HG02943 (cell line): ENCODE measurements around the gene TBATA.

ENCODE experiments used
- ATAC-seq: cut with Tn5 transposase; IDR thresholded peaks from one replicate; pipeline ENCODE4 v1.9.1; 2021; ENCODE audit warnings: mild to moderate bottlenecking, low read depth, moderate library complexity; ENCODE audit not compliant: unreplicated experiment

Gene TBATA

GRCh38 chr10:70763567-70763966 is 21.6 kb downstream of the TBATA start:
- no peak for ATAC-seq

DNA sequence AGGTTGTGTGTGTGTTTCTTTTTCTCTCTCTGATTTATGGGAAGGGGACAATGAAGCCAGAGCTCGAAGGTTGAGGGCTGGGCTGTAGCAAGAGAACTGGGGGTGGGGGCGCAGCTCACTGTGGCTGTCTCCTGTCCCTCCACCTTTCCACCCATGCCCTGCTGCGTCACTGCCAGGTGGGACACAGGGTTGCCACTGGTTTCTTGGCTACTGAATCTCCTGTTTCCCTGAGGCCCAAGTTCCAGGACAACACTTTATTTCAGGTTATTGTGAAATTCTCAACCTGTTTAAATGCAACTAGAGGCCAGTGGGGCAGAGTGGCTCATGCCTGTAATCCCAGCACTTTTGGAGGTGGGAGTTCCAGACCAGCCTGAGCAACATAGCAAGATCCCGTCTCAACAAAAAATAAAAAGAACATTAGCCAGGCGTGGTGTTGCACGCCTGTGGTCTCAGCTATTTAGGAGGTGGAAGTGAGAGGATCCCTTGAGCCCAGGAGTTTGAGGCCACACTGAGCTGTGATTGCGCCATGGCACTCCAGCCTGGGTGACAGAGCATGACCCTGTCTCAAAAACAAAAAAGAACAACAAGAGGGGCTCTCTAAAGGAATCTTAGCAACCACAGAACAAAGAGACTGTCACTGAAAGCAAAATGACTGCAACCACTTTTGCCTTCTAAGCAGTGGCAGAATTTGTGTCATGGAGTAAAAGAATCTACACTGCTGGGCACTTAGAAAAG is 22.6 kb downstream of the TBATA start:
- no peak for ATAC-seq

DNA sequence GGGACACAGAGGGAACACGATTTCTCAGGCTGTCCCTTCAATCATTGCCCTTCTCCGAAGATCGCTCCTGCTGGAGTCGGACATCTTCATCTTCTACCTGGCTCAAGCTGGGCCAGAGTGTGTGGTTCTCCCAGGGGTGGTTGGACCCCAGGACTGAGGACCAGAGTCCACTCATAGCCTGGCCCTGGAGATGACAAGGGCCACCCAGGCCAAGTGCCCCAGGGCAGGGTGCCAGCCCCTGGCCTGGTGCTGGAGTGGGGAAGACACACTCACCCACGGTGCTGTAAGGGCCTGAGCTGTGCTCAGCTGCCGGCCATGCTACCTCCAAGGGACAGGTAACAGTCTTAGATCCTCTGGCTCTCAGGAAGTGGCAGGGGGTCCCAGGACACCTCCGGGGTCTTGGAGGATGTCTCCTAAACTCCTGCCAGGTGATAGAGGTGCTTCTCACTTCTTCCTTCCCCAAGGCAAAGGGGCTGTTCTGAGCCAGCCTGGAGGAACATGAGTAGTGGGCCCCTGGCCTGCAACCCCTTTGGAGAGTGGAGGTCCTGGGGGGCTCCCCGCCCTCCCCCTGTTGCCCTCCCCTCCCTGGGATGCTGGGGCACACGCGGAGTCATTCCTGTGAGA is 23.3 kb downstream of the TBATA start:
- no peak for ATAC-seq

DNA sequence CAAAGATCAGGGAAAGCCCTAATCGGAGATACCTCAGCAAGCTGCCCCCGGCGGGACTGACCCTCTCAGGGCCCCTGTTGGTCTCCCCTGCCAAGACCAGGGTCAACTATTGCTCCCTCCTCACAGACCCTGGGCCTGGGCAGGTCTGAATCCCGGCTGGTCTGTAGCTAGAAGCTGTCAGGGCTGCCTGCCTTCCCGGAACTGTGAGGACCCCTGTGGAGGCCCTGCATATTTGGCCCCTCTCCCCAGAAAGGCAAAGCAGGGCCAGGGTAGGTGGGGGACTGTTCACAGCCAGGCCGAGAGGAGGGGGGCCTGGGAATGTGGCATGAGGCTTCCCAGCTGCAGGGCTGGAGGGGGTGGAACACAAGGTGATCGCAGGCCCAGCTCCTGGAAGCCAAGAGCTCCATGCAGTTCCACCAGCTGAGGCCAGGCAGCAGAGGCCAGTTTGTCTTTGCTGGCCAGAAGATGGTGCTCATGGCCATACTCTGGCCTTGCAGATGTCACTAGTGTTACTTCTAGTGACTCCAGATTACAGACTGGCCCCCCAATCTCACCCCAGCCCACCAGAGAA is 24.1 kb downstream of the TBATA start:
- ATAC-seq: no peak

- ATAC-seq: no peak
Measured at GRCh38 chr10:70760271-70760787, 24.8 kb downstream of the TBATA start.

GRCh38 chr10:70759781-70760180 is 25.4 kb downstream of the TBATA start:
- ATAC-seq: no peak

GRCh38 chr10:70758757-70759514 is 26.2 kb downstream of the TBATA start:
- ATAC-seq: no peak

GRCh38 chr10:70757856-70758255 is 27.3 kb downstream of the TBATA start:
- no peak for ATAC-seq

DNA sequence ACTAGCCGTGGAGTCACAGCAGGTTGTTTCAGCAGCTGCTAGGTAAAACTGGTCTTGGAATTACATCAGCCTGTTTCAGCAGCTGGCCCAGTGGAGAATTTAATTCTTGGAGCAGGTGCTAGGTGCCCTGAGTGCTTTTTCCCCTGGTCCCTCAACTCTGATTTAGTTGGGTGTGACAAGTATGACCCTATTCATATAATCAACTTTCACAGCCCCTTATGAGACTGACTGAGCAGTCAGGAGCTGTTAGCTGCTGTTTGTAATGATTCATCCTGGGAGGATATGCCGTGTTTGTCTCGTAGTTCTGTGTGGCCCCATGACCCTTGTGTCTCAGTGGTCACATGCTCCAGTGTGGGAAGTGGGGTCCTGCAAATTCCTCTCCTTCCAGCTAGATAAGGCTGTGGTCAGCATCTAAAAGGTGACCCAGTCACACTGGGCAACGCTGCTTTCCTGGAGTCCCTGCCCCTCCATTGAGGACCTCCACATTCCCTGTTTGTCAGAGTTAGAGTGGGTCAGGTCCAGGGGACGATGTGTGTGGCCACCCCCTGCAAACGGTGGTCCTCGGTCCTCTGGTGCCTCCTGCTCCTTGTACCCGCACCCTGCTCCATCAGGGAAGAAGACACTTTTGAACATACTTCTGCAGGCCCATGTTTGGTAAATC is 28.3 kb downstream of the TBATA start:
- no peak for ATAC-seq

- ATAC-seq: no peak
Measured at GRCh38 chr10:70753841-70754621, 31.1 kb downstream of the TBATA start.

DNA sequence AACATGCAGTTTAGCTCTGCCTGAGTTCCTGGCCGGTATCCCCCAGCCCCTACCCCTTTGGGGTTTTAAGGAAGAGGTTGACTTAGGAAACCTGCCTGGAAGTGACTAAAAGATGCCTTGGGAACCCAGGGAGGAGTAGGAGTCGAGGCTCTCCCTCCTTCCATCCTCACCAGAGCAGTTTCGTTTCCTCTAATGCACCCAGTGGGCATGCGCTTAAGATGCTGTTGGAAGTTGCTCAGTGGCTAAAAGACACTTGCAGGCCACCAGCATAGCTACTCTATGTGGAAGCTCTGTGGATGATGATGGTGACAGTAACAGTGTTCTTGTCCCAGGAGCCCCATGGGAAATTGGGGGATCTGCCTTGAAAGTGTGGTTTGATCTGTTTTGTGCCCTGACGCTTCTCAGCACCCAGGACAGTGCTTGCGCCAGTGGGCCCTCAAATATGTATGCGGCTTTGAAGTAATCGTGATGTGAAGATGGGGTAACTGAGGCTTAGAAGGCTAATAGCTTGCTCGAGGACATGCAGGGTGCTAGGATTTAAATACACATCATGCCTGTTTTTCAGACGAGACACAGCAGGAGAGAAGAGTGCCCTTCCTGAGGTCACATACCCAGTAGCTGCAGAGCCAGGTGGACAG is 32.0 kb downstream of the TBATA start:
- ATAC-seq: no peak

GRCh38 chr10:70752571-70752970 is 32.6 kb downstream of the TBATA start:
- no peak for ATAC-seq

- ATAC-seq: no peak
Measured at GRCh38 chr10:70751991-70752390, 33.2 kb downstream of the TBATA start.

- no peak for ATAC-seq
Measured at GRCh38 chr10:70751356-70751755, 33.8 kb downstream of the TBATA start.

DNA sequence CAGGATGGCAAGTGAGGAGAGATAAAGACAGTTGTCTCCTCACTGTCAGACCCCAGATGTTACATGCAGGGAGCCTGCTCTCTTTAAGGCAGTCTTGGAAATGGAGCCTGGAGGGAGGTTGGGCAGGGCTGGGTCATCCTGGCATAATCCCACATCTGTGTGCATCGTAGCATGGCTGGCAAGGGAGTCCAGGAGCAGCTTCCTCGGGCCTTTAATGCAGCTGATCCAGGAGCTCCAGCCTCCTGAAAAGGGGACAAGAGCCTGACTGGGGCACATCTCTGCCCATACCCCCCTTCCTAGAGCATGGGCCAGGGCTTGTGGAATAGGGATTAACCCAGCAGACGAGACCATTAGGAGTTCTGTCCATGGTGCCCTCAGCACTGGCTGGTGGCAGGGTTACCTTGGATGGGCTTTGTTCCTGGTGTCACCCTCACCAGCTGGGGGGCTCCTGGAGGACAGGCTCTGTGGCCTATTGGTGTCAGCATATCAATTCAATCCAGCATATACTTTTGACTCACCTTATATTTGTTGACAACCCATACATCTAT is 34.9 kb downstream of the TBATA start:
- ATAC-seq: no peak

- no peak for ATAC-seq
Measured at GRCh38 chr10:70749756-70750155, 35.4 kb downstream of the TBATA start.

DNA sequence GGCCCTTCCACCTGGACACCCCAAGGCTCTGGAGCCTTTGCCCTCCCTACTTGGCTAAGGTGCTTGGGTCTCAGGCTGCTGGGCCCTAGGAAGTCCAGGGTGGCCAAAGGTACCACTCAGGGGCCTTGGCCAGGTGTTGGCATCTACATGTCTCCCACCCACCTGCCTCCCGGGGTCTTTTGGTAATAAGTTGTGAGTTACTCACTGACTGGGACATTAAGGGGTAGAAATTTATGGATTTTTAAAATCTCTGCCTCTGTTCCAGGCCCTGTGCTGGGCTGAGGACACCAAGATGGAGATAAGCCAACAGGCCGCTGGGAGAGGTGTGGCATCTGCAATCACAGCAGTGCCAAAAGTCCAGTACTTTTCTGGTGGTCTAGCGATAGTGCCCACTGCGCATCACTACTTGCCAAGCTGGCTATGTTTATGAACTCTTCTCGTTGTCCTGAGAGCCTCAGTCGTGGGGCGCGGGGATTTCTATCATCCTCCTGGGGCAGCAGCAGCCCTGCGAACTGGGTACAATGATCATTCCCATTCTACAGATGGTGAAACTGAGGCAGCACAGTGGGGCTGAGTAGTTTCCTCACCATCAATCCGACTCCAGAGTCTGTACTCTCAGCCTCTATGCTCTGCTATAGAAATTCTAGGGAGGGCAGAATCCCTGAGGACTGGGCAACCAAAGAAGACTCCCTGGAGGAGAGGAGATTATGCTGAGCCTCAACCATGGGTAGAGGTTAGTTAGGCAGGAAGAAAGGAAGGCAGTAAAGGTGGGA is 36.2 kb downstream of the TBATA start:
- no peak for ATAC-seq

DNA sequence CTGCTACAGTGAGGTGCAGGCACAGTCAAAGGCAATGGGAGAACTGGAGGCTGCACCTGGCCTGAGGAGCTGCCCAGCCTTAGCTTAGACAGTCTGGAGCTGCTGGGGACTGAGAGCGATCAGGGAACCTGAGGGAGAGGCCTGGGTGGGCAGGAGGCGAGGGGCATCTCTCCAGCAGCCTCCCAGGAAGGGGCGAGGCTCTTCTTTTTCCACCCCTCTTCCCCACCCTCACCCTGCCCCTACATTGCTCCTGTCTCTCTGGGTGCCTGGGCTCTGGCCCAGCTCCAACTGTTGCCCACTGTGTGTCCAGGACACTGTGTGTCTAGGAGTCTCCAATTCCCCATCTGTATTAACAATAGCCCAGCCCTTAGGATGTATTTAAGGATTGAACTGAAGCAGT is 36.9 kb downstream of the TBATA start:
- ATAC-seq: no peak
